Cortex of kidney (tissue), 1 donor: ENCODE data around the gene FTH1.
A peak's percentile ranks its signal among the peaks of the same experiment; 100 is the strongest.
"Not testable (repeated sequence)": the region's sequence is repeated elsewhere in the genome, so short reads cannot be mapped to it uniquely, and the experiment has no call there.

ENCODE experiments used
- DNase-seq: peaks from one replicate; lab custom pipeline; 2025; lab: John Stamatoyannopoulos, UW

Gene FTH1

DNA sequence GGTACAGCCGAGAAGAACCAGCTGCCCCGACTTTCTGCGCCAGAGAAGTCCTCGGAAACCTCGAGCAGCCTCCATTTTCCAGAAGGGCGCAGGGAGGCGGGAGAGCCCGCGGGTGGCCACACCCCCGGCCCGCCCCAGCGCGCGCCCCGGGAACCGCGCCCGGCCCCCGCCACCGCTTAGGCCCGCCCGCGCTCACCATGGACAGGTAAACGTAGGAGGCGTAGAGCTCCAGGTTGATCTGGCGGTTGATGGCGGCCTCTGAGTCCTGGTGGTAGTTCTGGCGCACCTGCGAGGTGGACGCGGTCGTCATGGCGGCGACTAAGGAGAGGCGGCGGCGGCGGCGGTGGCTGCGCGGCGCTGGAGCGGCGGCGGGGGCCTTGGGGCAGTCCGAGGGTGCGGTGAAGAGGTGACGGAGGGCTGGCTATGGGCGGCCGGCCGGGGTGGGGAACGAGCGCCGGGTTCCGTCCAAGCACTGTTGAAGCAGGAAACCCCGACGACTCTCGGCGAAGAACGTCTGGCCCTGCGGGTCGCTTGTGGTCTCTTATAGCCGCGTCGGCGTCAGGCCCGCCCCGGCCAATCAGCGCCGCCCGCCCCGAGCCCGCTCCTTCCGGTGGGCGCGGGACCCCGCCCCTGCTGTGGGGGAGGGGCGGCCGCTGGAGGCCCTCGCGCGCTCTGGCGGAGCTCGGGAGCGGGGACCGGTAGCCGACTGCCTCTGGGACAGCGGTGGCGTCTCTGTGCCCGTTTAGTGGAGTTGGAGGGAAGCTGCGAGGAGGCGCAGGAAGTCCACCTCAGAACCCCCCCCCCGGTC lies at the start of gene FTH1:
Gene FTH1, minus strand, starts transcription at position 519 of the 808 bp plus-strand sequence. Its CDS starts 209 bp downstream, at position 310.
- peak; percentile 91 for DNase-seq

DNA sequence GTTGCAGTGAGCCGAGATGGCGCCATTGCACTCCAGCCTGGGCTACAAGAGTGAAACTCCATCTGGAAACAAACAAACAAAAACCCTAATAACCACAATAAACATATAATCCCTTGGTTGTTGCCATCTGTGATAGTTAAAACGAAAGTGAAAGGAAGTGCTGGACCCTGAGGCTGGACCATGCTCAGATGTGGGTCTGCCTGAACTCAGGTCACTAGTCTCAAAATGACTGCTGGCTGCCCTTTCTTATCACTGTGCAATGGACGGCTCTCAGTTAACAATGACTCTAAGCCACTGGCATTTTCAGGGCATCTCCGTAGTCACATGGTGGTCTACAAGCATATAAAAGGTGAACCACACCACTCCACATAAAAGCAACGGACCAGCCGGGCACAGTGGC lies 48.2 kb upstream of the FTH1 start:
- no peak for DNase-seq

DNA sequence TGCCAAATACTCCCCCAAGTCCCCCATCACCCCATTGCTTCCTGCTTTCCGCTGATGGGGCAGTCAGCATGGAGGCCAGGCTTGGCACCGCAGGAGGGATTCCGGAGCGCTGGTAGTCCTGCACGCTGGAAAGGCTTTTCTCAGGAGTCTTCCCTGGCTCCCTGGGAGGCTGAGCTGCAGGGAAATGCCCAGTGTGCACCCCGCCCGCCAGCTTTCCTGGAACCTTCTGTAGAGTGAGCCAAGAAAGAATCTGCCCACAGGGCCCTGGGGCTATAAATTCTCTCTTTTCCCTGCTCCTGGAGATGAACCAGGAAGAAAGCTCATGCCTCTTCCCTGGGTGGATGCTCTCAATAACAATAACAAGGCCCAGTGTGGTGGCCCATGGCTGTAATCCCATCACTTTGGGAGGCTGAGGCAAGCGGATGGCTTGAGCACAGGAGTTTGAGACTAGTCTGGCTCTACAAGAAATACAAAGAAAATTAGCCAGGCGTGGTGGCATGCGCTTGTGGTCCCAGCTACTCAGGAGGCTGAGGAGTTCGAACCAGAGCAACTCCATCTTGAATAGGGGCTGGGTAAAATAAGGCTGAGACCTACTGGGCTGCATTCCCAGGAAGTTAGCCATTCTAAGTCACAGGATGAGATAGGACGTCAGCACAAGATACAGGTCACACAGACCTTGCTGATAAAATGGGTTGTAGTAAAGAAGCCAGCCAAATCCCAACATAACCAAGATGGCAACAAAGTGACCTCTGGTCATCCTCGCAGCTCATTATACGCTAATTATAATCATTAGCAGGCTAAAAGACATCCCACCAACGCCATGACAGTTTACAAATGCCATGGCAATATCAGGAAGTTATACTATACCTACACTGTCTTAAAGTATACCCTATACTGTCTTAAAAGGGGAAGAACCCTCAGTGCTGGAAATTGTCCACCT lies 46.4 kb upstream of the FTH1 start:
- DNase-seq: no peak

DNA sequence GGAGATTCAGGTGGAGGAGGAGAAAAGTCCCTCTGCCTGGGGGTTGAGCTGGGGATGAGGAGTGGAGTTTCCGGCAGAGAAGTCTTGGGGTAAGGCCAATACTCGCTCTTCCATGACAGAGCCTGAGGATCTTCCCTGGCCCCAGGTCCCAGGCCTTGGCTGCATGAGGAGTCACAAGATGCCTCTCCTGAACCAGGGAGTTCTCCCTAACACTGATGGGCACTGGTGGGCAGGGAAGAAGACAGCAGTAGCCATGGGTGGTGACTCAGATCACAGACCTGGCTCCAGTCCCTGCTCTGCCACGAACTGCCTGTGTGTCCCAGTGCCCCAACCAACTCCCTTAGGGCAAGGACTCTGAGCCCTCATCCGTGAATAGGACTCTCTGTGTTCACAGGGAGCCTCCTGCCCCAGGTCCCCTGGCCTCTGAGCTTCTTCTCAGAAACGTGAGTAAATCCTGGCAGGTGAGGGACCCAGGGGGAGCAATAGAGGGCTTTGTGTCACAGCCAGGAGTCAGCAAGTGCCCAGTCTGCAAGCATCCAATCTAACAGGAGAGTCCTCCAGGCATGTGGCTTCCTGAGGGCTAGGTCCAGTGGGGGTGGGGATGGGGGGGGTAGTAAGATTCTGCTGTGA lies 45.5 kb upstream of the FTH1 start:
- no peak for DNase-seq

DNA sequence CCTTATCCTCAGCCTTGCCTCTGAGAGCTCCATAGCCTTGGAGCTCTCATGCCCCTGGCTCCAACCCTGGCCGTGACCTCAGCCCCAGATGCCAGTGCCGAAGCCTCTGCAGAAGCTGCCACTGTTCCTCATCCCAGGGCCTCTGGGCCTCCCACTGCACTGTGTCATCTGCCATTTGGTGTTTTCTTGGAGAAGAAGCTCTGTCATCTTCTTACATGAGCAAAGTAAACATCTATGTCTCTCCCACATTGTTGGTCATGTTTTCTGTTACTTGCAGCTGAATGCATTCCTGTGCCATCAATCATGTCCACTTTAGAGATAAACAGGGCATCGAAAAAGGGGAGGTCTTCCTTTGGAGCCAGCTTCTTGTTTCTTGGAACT lies 45.0 kb upstream of the FTH1 start:
- no peak for DNase-seq

DNA sequence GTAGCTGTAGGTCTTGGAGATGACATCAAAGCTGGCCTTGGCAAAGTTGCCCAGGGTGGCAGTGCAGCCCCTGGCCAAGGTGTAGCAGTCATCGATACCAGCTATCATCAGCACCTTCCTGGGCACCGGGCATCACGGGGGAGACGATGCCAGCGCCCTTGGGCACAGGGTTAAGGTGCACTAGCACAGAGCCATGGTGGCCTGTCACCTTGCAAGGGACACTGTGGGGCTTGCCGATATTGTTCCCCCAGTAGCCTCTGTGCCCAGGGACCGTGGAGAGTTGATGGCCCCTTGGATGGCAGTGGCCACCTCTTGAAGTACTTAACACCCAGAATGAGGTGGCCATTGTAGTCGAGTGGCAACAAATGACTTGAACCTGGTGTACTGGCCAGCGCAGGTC lies 44.4 kb upstream of the FTH1 start:
- DNase-seq: no peak

DNA sequence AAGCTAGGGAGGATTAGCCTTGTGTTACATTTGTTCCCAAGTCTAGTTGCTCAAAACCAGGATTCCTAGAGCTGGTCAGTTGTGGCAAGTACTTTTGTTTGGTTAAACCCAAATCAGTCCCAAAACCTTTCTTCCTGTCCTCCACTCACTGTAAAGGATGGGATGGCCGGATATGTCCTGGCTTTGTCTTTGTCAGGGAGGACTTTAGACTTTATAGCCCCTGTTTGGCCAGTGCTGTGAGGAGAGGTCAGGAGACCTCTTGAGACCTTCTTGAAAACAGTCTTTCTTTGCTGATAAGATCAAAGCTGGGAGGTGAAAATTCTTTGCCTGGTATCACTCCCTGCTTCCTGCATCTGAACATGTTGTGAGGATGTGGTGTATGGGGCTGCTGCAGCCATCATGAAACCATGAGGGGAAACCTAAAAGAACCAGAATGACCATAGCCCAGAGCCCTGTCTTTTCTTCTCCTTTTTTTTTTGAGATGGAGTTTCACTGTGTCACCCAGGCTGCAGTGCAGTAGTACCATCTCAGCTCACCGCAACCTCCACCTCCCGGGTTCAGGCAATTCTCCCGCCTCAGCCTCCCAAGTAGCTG lies 43.6 kb upstream of the FTH1 start:
- no peak for DNase-seq

DNA sequence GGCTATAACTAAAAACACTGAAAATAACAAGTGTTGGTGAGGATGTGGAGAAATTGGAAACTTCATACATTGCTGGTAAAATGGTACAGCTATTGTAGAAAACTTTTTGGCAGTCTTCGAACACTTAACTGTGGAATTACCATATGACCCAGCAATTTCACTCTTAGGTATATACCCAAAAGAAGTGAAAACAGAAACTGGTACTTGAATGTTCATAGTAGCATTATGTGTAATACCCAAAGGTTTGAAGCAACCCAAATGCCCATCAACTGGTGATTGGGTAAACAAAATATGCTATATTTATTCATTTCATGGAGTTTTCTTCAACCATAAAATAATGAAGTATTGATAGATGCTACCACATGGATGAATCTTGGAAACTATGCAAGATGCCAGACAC lies 40.8 kb upstream of the FTH1 start:
- DNase-seq: no peak

DNA sequence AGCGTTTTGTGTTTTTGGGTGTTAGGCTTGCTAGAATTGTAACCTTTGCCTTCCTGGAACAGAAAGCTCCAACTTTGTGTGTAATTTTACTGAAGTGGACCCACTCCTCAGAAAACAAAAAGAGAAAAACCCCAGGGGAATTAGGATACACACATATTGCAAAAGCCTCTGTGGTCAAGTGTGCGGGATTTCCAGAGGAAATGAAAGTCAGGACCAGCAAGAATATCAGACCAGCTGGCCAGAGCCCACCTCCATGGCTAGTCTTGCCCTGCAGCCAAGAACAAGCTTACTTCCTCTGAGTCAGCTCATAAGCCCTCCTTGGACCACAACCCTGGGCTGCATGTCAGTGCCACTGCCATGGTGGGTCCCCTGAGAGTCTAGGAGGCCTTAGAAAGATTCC lies 37.0 kb upstream of the FTH1 start:
- DNase-seq: no peak

DNA sequence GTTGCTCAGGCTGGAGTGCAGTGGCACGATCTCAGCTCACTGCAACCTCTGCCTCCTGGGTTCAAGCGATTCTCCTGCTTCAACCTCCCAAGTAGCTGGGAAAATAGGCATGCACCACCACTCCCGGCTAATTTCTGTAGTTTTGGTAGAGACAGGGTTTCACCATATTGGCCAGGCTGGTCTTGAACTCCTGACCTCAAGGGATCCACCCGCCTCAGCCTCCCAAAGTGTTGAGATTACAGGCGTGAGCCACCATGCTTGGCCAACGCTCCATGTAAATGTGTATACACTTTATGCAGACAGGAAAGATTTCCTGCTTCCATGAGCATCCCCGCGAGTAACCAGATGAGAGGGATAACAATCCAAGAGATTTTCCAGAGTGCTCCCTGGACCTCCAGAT lies 34.8 kb upstream of the FTH1 start:
- not testable (repeated sequence) for DNase-seq

DNA sequence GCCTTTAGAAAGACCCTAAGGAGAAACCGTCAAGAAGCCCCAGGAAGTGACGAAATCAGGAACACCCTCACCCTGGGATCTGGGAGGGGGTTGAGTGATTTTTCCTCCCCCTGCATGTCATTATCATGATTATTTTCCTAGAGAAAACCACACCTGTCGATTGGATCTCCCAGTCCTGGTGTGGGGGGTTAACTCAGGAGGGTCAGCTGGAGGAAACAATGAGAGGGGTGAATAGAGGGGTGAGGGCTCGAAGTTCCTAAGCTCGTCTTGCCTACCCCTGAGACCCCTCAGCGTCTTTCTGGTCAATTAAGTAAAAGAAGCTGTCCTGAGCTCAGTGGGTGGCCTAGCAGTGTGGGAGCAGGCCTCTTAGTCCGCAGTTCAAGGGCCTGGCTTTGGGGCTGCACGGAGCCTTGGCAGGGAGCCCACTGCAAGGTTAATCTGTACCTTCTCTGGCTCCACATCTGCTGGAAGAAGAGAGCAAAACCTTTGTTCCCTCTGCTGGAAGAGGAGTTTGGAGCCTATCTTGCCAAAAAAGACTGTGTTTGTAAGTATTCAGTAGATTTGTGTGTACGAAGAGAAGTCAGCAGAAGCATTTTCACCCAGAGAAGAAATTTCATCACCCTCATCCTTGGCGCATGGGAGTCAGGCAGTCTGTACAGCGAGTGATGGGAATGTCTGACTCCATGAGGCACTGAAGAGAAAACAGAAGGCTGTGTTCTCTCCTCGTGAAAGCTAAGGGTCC lies 34.2 kb upstream of the FTH1 start:
- no peak for DNase-seq

DNA sequence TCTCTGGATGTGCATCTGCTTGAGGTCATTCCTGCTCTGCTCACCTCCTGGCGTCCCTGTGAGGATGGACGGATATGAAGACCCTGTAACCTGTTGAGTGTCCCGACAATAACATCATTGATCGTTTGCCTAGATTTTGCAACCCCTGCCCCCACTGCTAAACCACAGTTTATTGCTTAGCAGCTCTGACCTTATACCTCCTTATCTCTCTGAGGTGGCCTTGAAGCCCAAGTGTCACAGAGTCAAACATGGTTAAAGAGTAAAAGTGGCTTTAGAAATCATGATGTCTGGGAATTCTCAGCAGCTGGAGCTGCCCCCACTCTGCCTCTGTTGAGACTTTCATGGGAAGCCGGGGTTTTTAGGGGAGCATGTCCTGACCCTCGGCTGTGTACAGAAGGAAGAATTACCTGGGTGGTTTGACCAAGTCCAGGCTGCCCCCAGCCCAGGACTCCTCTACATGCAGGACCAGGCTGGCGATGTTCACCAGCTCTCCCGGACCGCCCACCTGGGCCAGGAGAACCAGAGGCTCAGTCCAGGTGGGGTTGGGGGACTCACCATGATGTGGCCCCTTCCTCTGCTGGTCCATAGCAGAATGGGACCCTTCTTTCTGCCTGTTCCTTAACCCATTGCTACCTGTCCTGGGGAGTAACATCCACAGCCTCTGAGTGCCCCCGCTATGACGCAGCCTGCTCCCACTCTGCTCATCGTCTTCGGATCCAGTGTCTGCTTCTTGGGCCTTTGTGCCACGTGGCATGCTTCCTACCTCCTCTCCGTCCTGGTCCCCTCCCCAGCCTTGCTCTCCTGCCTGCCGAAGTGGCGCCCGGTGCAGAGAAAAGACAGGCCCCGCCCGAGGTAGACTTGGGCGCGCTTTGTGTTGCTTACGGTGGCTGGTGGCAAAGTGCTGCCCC lies 33.4 kb upstream of the FTH1 start:
- no peak for DNase-seq

DNA sequence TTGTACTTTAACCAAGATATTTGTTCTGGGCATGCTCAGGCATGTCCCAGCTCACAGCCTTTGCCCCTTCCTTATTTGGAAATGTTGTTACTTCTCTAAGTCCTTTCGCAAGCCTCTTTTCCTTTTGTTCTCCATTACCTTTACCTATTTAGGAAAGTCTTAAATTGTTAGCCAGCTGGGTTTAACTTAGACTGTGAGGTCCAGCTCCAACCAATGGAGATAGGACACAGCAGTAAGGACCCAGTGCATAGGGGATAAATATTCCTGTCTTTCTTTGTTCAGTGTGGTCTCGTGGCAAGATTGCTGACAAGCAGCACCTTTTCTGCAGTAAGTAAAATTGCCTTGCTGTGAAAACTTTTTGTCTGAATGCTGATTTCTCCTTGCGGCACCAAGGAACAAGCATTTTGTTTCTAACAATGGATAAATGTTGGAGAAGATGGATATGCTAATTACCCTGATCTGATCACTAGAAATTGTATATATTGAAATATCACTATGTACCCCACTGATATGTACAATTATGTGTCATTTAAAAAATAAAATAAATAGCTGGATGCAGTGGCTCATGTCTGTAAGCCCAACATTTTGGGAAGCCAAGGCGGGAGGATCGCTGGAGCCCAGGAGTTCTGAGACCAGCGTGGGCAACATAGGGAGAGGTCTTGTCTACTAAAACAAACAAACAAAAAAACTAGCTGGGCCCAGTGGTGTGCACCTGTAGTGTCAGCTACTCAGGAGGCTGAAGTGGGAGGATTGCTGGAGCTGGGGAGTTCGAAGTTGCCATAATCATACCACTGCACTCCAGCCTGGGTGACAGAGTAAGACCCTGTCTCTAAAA lies 31.9 kb upstream of the FTH1 start:
- no peak for DNase-seq

DNA sequence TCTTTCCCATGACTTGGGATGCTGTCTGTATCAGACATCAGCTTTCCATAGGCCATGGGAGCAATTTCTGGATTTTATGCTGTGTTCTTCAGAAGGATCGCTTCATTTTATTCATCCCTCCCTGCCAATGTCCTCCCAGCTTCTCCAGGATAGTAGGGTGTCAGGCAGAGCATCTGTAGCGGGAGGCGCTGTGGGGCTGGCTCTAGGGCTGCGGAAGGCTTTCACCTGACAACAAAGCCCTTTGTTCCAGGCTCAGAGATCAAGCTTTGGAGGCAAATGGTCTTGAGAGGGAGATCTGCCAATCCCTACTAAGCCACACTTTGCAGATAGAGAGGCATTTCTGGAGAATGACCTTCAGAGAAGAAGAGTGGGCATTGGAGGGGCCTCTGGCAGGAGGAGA lies 29.5 kb upstream of the FTH1 start:
- no peak for DNase-seq

DNA sequence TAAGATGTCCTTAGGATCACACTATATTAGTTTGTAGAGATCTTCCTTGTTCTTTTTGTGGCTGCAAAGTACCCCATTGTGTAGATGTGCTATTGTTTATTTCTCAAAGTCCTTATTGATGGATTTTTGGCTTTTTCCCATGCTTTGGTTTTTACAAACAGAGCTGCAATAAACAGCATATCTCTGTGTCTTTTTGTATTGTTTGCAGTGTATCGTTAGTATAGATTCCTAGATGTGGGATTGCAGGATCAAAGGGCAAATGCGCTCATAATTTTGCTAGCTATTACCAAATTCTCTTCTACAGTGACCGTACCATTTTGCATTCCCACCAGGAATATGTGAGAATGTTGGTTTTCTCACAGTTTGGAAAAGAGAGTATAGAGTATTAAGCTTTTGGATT lies 27.5 kb upstream of the FTH1 start:
- no peak for DNase-seq

DNA sequence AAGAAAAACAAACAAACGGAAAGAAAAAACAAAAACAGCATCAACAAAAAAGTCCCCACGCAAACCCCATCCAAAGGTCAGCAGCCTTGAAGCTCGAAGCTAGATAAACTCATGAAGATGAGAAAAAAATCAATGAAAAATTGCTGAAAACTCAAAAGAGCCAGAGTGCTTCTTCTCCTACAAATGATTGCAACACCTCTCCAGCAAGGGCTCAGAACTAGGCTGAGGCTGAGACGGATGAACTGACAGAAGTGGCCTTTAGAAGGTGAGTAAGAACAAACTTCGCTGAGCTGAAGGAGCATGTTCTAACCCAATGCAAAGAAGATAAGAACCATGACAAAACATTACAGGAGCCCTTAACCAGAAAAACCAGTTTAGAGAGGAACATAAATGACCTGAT lies 18.4 kb upstream of the FTH1 start:
- no peak for DNase-seq

DNA sequence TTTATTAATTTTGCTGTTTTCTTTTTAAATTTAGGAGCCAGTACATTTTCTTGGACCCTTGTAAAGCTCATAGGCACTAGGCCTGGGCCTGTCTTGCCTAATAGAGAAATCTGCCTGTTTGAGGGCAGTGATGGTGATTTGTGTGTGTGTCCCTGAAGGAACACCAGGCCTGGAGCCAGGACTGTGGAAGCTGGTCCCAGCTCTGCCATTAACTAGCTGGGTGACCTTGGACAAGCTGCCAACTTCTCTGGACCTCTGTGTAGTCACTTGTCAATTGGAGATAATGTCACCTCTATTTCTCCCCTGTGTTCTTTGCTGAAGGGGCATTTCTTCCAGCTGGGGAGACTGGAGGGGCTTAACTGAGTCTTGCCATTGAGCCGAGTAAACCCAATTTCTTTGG lies 16.0 kb upstream of the FTH1 start:
- no peak for DNase-seq

DNA sequence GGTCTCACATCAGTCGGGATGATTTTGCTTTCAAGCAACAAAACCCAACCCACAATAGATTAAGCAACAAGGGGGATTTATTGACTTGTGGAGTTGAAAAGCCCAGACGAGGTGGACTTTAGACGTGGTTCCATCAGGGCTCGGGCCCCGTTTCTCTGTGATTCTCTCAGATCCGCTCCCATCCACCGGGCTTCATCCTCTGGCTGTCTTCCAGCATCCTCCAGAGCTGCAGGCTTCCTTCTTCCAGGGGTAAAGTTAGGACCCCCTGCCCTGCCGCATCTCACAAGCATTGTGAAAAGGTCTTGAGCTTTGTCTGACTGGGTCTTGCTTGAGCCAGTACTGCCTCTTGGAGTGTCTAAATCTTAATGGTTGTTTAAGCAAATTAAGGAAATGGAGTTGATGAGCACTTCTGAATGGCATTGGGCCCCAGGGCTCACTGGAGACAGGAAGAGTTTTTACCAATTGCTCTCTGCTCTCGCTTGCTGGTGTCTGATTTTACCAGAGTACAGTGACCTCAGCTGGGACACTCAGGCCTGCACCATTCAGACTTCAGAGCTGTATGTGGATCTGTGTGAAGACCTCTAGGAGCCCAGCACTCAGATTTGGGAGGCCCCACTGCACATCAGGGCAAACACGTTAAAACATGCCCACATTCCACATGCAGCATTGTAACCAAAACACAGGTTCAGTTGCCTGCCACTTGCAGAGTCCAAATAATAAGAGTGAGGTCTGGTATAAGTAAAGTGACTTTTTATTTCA lies 13.5 kb upstream of the FTH1 start:
- no peak for DNase-seq
